HEK293 (cell line): ENCODE measurements around the gene HIPK2.

Source experiments
- CTCF ChIP-seq: fragments of 450-650 bp; formaldehyde crosslinking; IDR thresholded peaks from 2 replicates; pipeline ENCODE4 v1.5.1; 2016; ENCODE audit warnings: missing biosample characterization, missing genetic modification characterization
- REST ChIP-seq: fragments of 450-650 bp; formaldehyde crosslinking; IDR thresholded peaks from 2 replicates; pipeline ENCODE4 v1.5.1; 2016; ENCODE audit warnings: missing biosample characterization, missing genetic modification characterization
- ZNF140 ChIP-seq: fragments of 450-650 bp; formaldehyde crosslinking; IDR thresholded peaks from 2 replicates; pipeline ENCODE4 v1.5.1; 2016; ENCODE audit warnings: missing biosample characterization, missing genetic modification characterization
- ZNF521 ChIP-seq: fragments of 450-650 bp; formaldehyde crosslinking; IDR thresholded peaks from 2 replicates; pipeline ENCODE4 v1.5.1; 2017; ENCODE audit warnings: missing biosample characterization, mild to moderate bottlenecking, missing genetic modification characterization
- ZNF600 ChIP-seq: fragments of 450-650 bp; formaldehyde crosslinking; IDR thresholded peaks from 2 replicates; pipeline ENCODE4 v1.5.1; 2016; ENCODE audit warnings: missing biosample characterization, missing genetic modification characterization

- TF ChIP-seq ZNF140 (tag by site-specific recombination) (no peak), CTCF (tag by site-specific recombination) (no peak), ZNF600 (no peak), REST (tag by site-specific recombination) (no peak), ZNF521 (tag by site-specific recombination) (no peak)
Observed at GRCh38 chr7:139720186-139720585, 57.6 kb downstream of the HIPK2 start.
